Fibroblast of peridontal ligament (primary cell): ENCODE results near the gene PAM.
"Not testable (repeated sequence)": the region's sequence is repeated elsewhere in the genome, so short reads cannot be mapped to it uniquely, and the experiment has no call there.

Experiments
- DNase-seq: peaks from one replicate; pipeline ENCODE4 v3.0.0-alpha.2; 2010; ENCODE audit errors: extremely low read depth

Gene PAM

DNA sequence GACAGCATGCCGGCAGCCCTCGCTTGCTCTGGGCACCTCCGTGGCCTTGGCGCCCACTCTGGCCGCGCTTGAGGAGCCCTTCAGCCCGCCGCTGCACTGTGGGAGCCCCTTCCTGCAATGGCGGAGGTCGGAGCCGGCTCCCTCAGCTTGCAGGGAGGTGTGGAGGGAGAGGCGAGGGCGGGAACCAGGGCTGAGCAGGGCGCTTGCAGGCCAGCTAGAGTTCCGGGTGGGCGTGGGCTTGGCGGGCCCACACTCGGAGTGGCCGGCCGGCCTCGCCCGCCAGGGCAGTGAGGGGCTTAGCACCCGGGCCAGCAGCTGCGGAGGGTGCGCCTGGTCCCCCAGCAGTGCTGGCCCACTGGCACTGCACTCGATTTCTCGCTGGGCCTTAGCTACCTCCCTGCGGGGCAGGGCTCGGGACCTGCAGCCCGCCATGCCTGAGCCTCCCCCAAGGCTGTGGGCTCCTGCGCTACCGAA is 3.2 kb upstream of the PAM start:
- DNase-seq, result not testable (repeated sequence)

GRCh38 chr5:102753889-102754766 is 977 bp upstream of the PAM start:
- DNase-seq, result no peak

DNA sequence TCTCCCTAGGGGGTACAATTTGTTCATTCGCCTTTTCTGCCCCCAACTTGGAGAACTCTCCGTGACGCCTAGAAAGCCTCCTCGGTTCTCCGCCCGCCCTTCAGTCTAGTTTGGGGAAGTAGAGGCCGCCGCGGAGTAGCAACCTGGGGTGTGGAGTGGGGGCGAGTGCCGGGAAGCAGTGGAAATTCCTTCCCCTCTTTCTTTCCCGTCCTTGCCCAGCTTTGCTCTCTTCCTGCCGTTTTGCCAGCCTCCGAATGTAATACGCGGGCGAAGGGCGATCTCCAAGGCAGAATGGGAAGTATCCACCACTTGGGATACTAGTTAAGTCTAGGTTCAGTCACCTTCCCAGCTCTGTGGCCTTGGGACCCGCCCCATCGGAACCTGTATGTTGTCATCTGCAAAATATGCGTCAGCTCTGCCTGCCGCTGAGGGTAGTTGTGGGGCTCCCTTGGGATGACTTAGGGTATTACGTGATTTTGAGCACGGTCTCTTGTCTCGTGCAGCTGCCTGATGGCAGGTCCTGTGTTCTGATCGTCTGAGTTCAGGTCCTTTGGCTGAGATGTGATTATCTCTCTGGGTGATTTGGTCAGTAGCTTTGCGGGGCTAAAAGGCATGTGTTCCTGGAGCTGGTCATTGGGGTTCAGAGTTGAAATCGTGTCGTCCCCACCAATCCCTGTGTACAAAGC is 724 bp downstream of the PAM start:
- peak; percentile 66 for DNase-seq

- DNase-seq, result peak; percentile 68
These were observed 3.5 kb downstream of the PAM start for GRCh38 chr5:102758576-102758975.

- no peak for DNase-seq
These were observed 4.2 kb downstream of the PAM start for GRCh38 chr5:102759289-102759688.

- no peak for DNase-seq
These were observed 4.6 kb downstream of the PAM start for GRCh38 chr5:102759700-102760099.

GRCh38 chr5:102760815-102761214 is 5.7 kb downstream of the PAM start:
- peak; percentile 74 for DNase-seq

DNA sequence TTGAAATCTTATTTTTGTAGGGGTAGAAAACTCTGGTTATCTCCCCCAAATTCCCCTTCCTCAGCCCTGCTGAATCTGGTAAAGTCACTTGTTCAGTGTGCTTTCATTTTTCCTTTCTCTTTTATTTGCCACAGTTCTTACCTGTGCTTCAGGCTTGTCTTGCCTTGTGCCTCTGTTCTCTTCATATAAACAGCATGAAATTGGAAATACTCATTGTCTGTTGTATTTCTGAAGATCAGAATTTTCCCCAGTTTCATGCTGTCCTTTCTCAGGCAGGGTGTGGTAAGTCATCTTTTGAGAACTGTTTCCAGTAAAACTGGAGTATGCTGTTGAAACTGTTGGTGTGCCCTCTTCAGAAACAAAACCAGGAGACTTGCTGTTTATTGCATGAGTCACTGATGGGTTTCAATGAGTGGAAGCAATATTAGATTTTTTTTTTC is 7.0 kb downstream of the PAM start:
- DNase-seq, result peak; percentile 70

DNA sequence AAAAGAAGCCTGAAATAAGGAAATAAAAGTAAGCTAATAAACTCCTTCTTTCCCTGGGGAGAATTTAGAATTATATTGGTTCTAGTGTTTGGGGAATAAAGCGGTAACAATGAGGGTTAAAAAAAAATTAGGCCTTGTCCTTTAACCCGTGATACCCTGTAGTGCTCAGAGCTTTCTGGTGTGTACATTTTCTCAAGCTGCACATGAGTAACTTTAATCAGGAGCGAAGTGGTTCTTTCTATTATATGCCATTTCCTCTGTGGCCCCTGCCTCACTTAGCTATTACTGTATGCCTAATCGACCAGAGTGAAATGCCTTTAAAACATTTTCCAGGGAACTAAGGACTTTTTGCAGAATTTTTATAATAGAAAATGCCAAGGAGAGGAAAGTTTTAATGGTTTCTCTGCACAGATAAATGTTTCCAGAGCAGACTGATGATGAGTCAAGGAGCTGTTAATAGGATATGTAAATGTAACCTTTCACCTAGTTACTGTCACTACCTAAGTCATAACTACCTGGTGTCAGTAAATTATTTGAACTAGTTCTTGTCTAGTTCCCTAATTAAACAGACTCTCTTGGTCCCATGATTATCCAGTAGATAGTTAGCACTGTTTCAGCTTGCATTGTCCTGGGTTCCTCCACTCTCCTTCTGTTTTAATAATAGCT is 7.6 kb downstream of the PAM start:
- DNase-seq, result no peak

DNA sequence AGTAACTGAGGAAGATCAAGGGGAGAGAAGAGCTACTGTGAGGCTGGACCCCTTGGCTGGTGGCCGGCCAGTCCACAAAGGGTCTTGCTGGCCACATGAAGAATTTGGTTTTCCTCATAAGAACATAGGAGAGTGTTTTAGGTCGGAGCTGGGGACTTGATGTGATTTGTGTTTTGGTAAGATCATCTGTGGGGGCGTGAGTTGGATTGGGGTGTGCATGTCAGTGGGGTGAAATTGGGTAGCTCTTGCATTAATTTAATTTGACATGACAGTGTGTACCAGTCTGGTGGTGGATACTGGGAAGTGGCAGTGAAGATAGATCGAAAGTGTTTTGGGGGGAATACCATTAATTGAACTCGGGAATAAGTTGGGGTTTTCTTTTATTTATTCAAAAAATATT is 8.6 kb downstream of the PAM start:
- DNase-seq, result no peak

- no peak for DNase-seq
These were observed 9.4 kb downstream of the PAM start for GRCh38 chr5:102764381-102765004.

DNA sequence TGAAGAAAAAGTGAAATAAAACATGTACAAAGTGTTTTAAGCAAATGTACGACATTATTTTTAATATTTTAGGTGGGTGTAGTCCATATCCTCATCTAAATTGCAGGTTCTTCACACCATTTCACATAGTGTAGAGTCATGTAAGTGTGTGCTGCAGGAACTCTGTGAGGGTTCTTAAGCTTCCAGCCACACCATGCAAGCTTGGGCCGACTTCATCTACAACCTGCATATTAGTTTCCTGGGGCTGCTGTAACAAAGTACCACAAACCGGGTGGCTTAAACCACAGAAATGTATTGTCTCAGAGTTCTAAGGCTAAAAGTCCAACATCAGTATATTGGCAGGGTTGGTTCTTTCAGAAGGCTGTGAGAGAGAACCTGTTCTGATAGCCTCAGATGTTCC is 10.2 kb downstream of the PAM start:
- no peak for DNase-seq

- no peak for DNase-seq
These were observed 11.4 kb downstream of the PAM start for GRCh38 chr5:102766295-102767090.

DNA sequence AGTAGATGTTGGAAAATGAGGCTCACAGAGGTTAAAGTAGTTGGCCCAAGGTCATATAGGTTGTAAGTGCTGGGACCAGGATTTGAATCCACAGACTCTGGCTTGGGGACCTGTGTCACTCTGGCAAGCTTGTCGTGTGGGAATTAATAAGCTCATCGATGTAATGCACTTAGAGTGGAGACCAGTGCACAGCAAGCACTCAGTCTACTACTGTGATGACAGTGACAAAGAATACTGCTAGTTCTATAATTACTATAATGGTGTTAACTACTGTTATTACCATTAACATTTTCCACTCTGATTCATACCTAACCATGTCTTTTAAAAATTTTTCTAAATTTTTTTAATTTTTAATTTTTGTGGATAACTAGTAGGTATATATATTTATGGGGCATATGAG is 12.8 kb downstream of the PAM start:
- DNase-seq, result no peak

DNA sequence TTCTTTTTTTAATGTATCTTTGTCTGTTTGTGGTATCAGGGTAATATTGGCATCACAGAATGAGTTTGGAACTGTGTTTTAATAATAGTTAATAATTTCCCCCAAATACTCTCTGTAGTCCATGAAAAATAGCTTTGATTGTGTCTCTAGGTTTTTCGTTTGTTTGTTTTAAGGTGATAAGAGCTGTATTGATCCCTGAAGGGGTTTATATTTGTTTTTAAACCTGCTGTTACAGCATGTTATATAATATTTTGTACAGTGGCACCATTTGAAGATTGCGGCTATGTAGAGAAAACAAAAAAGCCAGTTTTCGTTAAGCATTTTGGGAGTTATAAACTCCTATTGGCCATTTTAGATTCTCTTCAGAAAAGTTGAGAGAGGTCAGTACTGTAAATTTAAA is 15.7 kb downstream of the PAM start:
- no peak for DNase-seq

- DNase-seq, result no peak
These were observed 16.3 kb downstream of the PAM start for GRCh38 chr5:102771435-102771834.

- no peak for DNase-seq
These were observed 17.2 kb downstream of the PAM start for GRCh38 chr5:102772273-102772672.

DNA sequence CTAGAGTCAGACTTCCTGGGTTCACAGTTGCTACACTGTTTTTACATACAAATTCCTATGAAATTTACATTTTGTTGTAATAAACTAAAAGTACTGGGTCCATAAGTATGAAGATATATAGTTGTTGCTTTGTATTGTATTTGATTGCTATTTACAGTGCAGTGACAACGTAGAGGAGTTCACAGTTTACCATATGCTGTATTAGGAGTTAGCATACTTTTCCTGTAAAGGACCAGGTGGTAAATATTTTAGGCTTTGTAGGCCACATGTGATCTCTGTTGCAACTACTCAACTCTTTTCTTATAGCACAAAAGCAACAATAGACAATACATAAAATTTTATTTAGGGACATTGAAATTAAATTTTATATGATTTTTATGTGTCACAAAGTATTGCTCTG is 18.0 kb downstream of the PAM start:
- DNase-seq, result no peak

GRCh38 chr5:102775756-102776155 is 20.7 kb downstream of the PAM start:
- not testable (repeated sequence) for DNase-seq

- DNase-seq, result no peak
These were observed 22.0 kb downstream of the PAM start for GRCh38 chr5:102777099-102777498.

DNA sequence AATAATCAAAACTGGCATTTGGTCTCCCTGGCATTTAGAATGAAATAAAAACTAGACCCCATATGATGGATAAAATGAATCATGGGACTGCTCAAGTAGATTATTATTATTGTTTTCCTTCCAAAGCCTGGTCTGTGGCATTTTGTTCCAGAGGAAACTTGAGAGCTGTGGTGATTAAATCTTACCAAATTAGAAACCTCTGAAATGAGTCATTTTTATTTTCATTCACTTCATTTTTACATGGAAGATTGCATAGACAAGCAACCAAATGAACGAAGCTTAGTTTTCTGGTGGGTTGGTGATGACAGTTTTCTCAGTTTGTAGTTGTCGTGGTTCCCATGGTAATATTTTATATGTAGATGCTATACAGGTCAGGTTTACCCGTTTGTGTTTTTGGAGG is 23.4 kb downstream of the PAM start:
- DNase-seq, result peak; percentile 92
